Liver (tissue), 9 donors: Measurements from ENCODE around the gene SOBP. TPM values are rescaled to one million over a fixed set of nuclear protein-coding genes. Genes with fewer than 3 reads are reported as not detected.

Experiments used
- DNase-seq: peaks from one replicate; pipeline ENCODE4 v3.0.0-alpha.2; 2017; ENCODE audit warnings: low spot score
- H3K27ac ChIP-seq, 2 donors: one replicate each; pipeline ENCODE4 v1.7.0; 2013; ENCODE audit warnings: inconsistent platforms in 2 of 2, low read length in 2 of 2, control low read depth in 1 of 2, low read depth in 1 of 2, mild to moderate bottlenecking in 1 of 2
- H3K27me3 ChIP-seq, 4 donors: one replicate each; pipeline versions ENCODE4 v1.6.1 to v1.7.0; 2013; ENCODE audit warnings: low read length in 3 of 4, inconsistent platforms in 1 of 4, mild to moderate bottlenecking in 1 of 4, moderate library complexity in 1 of 4; ENCODE audit not compliant: control insufficient read depth in 4 of 4, insufficient read depth in 4 of 4
- H3K36me3 ChIP-seq, 4 donors: one replicate each; pipeline versions ENCODE4 v1.6.1 to v1.7.0; 2013; ENCODE audit warnings: low read length in 3 of 4, mild to moderate bottlenecking in 3 of 4, low read depth in 1 of 4, moderate library complexity in 1 of 4; ENCODE audit not compliant: control insufficient read depth in 4 of 4, insufficient read depth in 3 of 4
- H3K4me1 ChIP-seq, 4 donors: one replicate each; pipeline versions ENCODE4 v1.6.1 to v1.7.0; 2013; ENCODE audit warnings: low read length in 3 of 4, mild to moderate bottlenecking in 3 of 4, moderate library complexity in 1 of 4; ENCODE audit not compliant: control insufficient read depth in 4 of 4, insufficient read depth in 4 of 4
- H3K4me3 ChIP-seq, 3 donors: one replicate each; pipeline versions ENCODE4 v1.6.1 to v1.7.0; 2013; ENCODE audit warnings: low read length in 3 of 3, control low read depth in 1 of 3, low read depth in 1 of 3, mild to moderate bottlenecking in 1 of 3
- H3K9ac ChIP-seq, 2 donors: one replicate each; pipeline ENCODE4 v1.7.0; 2013; ENCODE audit warnings: low read length in 2 of 2, mild to moderate bottlenecking in 2 of 2, moderate library complexity in 2 of 2, control low read depth in 1 of 2, low read depth in 1 of 2
- H3K9me3 ChIP-seq, 4 donors: one replicate each; pipeline versions ENCODE4 v1.6.1 to v1.7.0; 2013; ENCODE audit warnings: low read length in 3 of 4; ENCODE audit not compliant: control insufficient read depth in 4 of 4
- ATF3 ChIP-seq: IDR thresholded peaks from 2 replicates; pipeline ENCODE4 v1.6.1; 2016; ENCODE audit warnings: antibody characterized with exemption
- CTCF ChIP-seq: fragments of 150-350 bp; IDR thresholded peaks from 2 replicates; pipeline ENCODE4 v1.5.1; 2017; ENCODE audit warnings: improper control_type of control experiment, low read depth, low read length; ENCODE audit not compliant: missing input control
- EGR1 ChIP-seq, 2 donors: IDR thresholded peaks; 2 replicates each; pipeline ENCODE4 v1.6.1; 2016 to 2018; ENCODE audit warnings: antibody characterized with exemption in 2 of 2, low read depth in 2 of 2
- FOXA1 ChIP-seq: IDR thresholded peaks from 2 replicates; pipeline ENCODE4 v1.6.1; 2016; ENCODE audit warnings: antibody characterized with exemption
- FOXA2 ChIP-seq: IDR thresholded peaks from 2 replicates; pipeline ENCODE4 v1.6.1; 2016; ENCODE audit warnings: antibody characterized with exemption
- GABPA ChIP-seq, 2 donors: IDR thresholded peaks in 1 of 2; conservative IDR thresholded peaks in 1 of 2; 2 replicates each; pipeline ENCODE4 v1.6.1; 2016; ENCODE audit warnings: antibody characterized with exemption in 2 of 2, mild to moderate bottlenecking in 1 of 2, moderate library complexity in 1 of 2
- HNF4A ChIP-seq, 2 donors: conservative IDR thresholded peaks; 2 replicates each; pipeline ENCODE4 v1.6.1; 2016; ENCODE audit warnings: antibody characterized with exemption in 2 of 2, mild to moderate bottlenecking in 2 of 2
- HNF4G ChIP-seq: IDR thresholded peaks from 2 replicates; pipeline ENCODE4 v1.6.1; 2016; ENCODE audit warnings: antibody characterized with exemption
- JUND ChIP-seq, 2 donors: IDR thresholded peaks; 2 replicates each; pipeline ENCODE4 v1.6.1; 2016; ENCODE audit warnings: antibody characterized with exemption in 2 of 2
- MAX ChIP-seq: IDR thresholded peaks from 2 replicates; pipeline ENCODE4 v1.6.1; 2016; ENCODE audit warnings: antibody characterized with exemption
- NR2F2 ChIP-seq: IDR thresholded peaks from 2 replicates; pipeline ENCODE4 v1.6.1; 2016; ENCODE audit warnings: antibody characterized with exemption
- RAD21 ChIP-seq, 2 donors: IDR thresholded peaks; 2 replicates each; pipeline ENCODE4 v1.6.1; 2016; ENCODE audit warnings: antibody characterized with exemption in 2 of 2, mild to moderate bottlenecking in 2 of 2
- REST ChIP-seq: IDR thresholded peaks from 2 replicates; pipeline ENCODE4 v1.6.1; 2016; ENCODE audit warnings: antibody characterized with exemption, mild to moderate bottlenecking
- RXRA ChIP-seq, 2 donors: IDR thresholded peaks; 2 replicates each; pipeline ENCODE4 v1.6.1; 2017 to 2018; ENCODE audit warnings: antibody characterized with exemption in 2 of 2, mild to moderate bottlenecking in 1 of 2
- SP1 ChIP-seq: IDR thresholded peaks from 2 replicates; pipeline ENCODE4 v1.6.1; 2018; ENCODE audit warnings: antibody characterized with exemption, mild to moderate bottlenecking
- TAF1 ChIP-seq: conservative IDR thresholded peaks from 2 replicates; pipeline ENCODE4 v1.6.1; 2016; ENCODE audit warnings: antibody characterized with exemption, mild to moderate bottlenecking
- YY1 ChIP-seq: IDR thresholded peaks from 2 replicates; pipeline ENCODE4 v1.6.1; 2016; ENCODE audit warnings: antibody characterized with exemption, mild to moderate bottlenecking
- ZBTB33 ChIP-seq: IDR thresholded peaks from 2 replicates; pipeline ENCODE4 v1.6.1; 2016; ENCODE audit warnings: antibody characterized with exemption
- WGBS: extraction: QIAGEN DNeasy Blood & Tissue Kit; methylation state at CpG from one replicate; pipeline ENCODE4 v1.1.7; 2013; 5-methylcytosine and 5-hydroxymethylcytosine counted together
- polyA plus RNA-seq, 2 donors: library from polyadenylated mRNA; stranded (reverse) in 1 of 2; unstranded in 1 of 2; fragments of 200-250 nt in 1 of 2; fragments of >200 nt in 1 of 2; fragmentation: Nextera tagmentation in 1 of 2; extraction: Ambion mirVana in 1 of 2; gene quantifications; one replicate each; pipeline versions ENCODE4 v1.2.1 to v1.2.3, GENCODE V29; 2013 to 2015
- total RNA-seq, 2 donors: library from RNA; depleted of rRNA; stranded (reverse); fragments of >200 nt; gene quantifications; one replicate each; pipeline ENCODE4 v1.2.3, GENCODE V29; 2014
- donor health status: healthy.
- donor health status: healthy.
- donor health status: healthy.
- donor health status: healthy.
- donor health status: healthy.

The SOBP gene
- total and polyA plus RNA-seq, 4 donors: 0.99 to 5.4 (median 1.9) TPM

- Histone ChIP-seq H3K9ac (no peak overlapping the region), H3K4me1 (peaks cover 6 to 30% (median 25%) of the 10 kb centered on the region in 4 donors), H3K27ac (no peak overlapping the region), H3K27me3 (no peaks in the 10 kb centered on the region), H3K36me3 (no peaks in the 10 kb centered on the region), H3K4me3 (no peak overlapping the region), H3K9me3 (no peaks in the 10 kb centered on the region)
- TF ChIP-seq REST: no peak
- no peak for TF ChIP-seq RAD21 (IDR thresholded peaks at IDR 0.05)
- TF ChIP-seq MAX: no peak
- TF ChIP-seq GABPA (IDR thresholded peaks at IDR 0.05 in 1 of 2, conservative IDR thresholded peaks at IDR 0.05 in 1 of 2): no peak
- no peak for TF ChIP-seq ATF3
- no peak for TF ChIP-seq CTCF
- no peak for TF ChIP-seq NR2F2
- TF ChIP-seq RXRA (IDR thresholded peaks at IDR 0.05): no peak
- TF ChIP-seq JUND (IDR thresholded peaks at IDR 0.05): no peak
- no peak for TF ChIP-seq TAF1
- TF ChIP-seq YY1: no peak
- no peak for TF ChIP-seq EGR1 (IDR thresholded peaks at IDR 0.05; ENCODE audit: low read depth in 2 of 2)
- TF ChIP-seq FOXA1: no peak
- no peak for DNase-seq
- WGBS: 91% methylated on average over 2 of the region's 2 CpGs
These were observed 53.2 kb downstream of the SOBP start for GRCh38 chr6:107543088-107543487.

- Histone ChIP-seq H3K36me3 (no peaks in the 10 kb centered on the region), H3K4me1 (peaks cover 2 to 26% (median 24%) of the 10 kb centered on the region in 4 donors), H3K4me3 (no peak overlapping the region), H3K9ac (no peak overlapping the region), H3K9me3 (no peaks in the 10 kb centered on the region), H3K27me3 (no peaks in the 10 kb centered on the region), H3K27ac (no peak overlapping the region)
- WGBS: 96% methylated on average over 2 of the region's 2 CpGs
- TF ChIP-seq HNF4A (conservative IDR thresholded peaks at IDR 0.05) (no peak), REST (no peak), YY1 (no peak), RXRA (IDR thresholded peaks at IDR 0.05) (no peak), EGR1 (IDR thresholded peaks at IDR 0.05; ENCODE audit: low read depth in 2 of 2) (no peak), NR2F2 (no peak), GABPA (IDR thresholded peaks at IDR 0.05 in 1 of 2, conservative IDR thresholded peaks at IDR 0.05 in 1 of 2) (no peak), ZBTB33 (no peak), CTCF (no peak), RAD21 (IDR thresholded peaks at IDR 0.05) (no peak), FOXA2 (no peak), HNF4G (no peak), SP1 (no peak)
- DNase-seq: no peak
These were observed 53.6 kb downstream of the SOBP start for GRCh38 chr6:107543567-107543966.
